IPS-18c (cell line): ENCODE results near the gene SNTG2.

Source experiments
- H3K4me3 ChIP-seq: 2 replicates; pipeline ENCODE4 v1.7.0; 2013; ENCODE audit warnings: low read depth, mild to moderate bottlenecking, low read length, moderate library complexity; ENCODE audit not compliant: insufficient read depth
- H3K9me3 ChIP-seq: one replicate; pipeline ENCODE4 v1.6.1; 2013; ENCODE audit warnings: mild to moderate bottlenecking, low read length, moderate library complexity; ENCODE audit not compliant: control insufficient read depth, insufficient read depth

SNTG2 gene

GRCh38 chr2:1350111-1350510 is 399.5 kb downstream of the SNTG2 start:
- H3K9me3 ChIP-seq, result no peaks in the 10 kb centered on the region
- H3K4me3 ChIP-seq, result no peak overlapping the region

GRCh38 chr2:1353124-1353523 is 402.5 kb downstream of the SNTG2 start:
- Histone ChIP-seq H3K4me3 (no peak overlapping the region), H3K9me3 (no peaks in the 10 kb centered on the region)

GRCh38 chr2:1353543-1353942 is 402.9 kb downstream of the SNTG2 start:
- no peaks in the 10 kb centered on the region for H3K9me3 ChIP-seq
- H3K4me3 ChIP-seq, result no peak overlapping the region

- Histone ChIP-seq H3K9me3 (no peaks in the 10 kb centered on the region), H3K4me3 (no peak overlapping the region)
These were observed 409.5 kb downstream of the SNTG2 start for GRCh38 chr2:1360144-1360543.

- Histone ChIP-seq H3K4me3 (no peak overlapping the region), H3K9me3 (no peaks in the 10 kb centered on the region)
These were observed 410.1 kb downstream of the SNTG2 start for GRCh38 chr2:1360557-1361250.

GRCh38 chr2:1363367-1363766 is 412.7 kb downstream of the SNTG2 start:
- H3K9me3 ChIP-seq, result no peaks in the 10 kb centered on the region
- no peak overlapping the region for H3K4me3 ChIP-seq

- no peak overlapping the region for H3K4me3 ChIP-seq
These were observed 416.0 kb downstream of the SNTG2 start for GRCh38 chr2:1366546-1367134.

GRCh38 chr2:1367601-1368000 is 417.0 kb downstream of the SNTG2 start:
- Histone ChIP-seq H3K9me3 (no peaks in the 10 kb centered on the region), H3K4me3 (no peak overlapping the region)

More at GRCh38 chr2:1366546-1367134, 416.0 kb downstream of the SNTG2 start:
- no peaks in the 10 kb centered on the region for H3K9me3 ChIP-seq

- H3K9me3 ChIP-seq, result no peaks in the 10 kb centered on the region
- H3K4me3 ChIP-seq, result no peak overlapping the region
These were observed 419.3 kb downstream of the SNTG2 start for GRCh38 chr2:1369905-1370304.

- Histone ChIP-seq H3K4me3 (no peak overlapping the region), H3K9me3 (no peaks in the 10 kb centered on the region)
These were observed 419.8 kb downstream of the SNTG2 start for GRCh38 chr2:1370461-1370860.

GRCh38 chr2:1371082-1371481 is 420.4 kb downstream of the SNTG2 start:
- Histone ChIP-seq H3K4me3 (no peak overlapping the region), H3K9me3 (no peaks in the 10 kb centered on the region)

- H3K4me3 ChIP-seq, result no peak overlapping the region
These were observed 423.2 kb downstream of the SNTG2 start for GRCh38 chr2:1373830-1374229.

GRCh38 chr2:1374287-1374686 is 423.6 kb downstream of the SNTG2 start:
- H3K4me3 ChIP-seq, result no peak overlapping the region
- no peaks in the 10 kb centered on the region for H3K9me3 ChIP-seq

More at GRCh38 chr2:1373830-1374229, 423.2 kb downstream of the SNTG2 start:
- H3K9me3 ChIP-seq, result no peaks in the 10 kb centered on the region

GRCh38 chr2:1375794-1376193 is 425.1 kb downstream of the SNTG2 start:
- H3K4me3 ChIP-seq, result no peak overlapping the region
- H3K9me3 ChIP-seq, result no peaks in the 10 kb centered on the region

GRCh38 chr2:1377473-1377872 is 426.8 kb downstream of the SNTG2 start:
- no peak overlapping the region for H3K4me3 ChIP-seq
- no peaks in the 10 kb centered on the region for H3K9me3 ChIP-seq

- Histone ChIP-seq H3K9me3 (no peaks in the 10 kb centered on the region), H3K4me3 (no peak overlapping the region)
These were observed 428.0 kb downstream of the SNTG2 start for GRCh38 chr2:1378456-1379150.

- H3K9me3 ChIP-seq, result no peaks in the 10 kb centered on the region
- H3K4me3 ChIP-seq, result no peak overlapping the region
These were observed 431.0 kb downstream of the SNTG2 start for GRCh38 chr2:1381644-1382043.
